COLO668 (cell line): ENCODE data around the gene PNPLA7.
"Not testable (repeated sequence)": the region's sequence is repeated elsewhere in the genome, so short reads cannot be mapped to it uniquely, and the experiment has no call there.

Source experiments
- DNase-seq: peaks from one replicate; lab custom pipeline; 2025; ENCODE audit not compliant: unreplicated experiment; lab: John Stamatoyannopoulos, UW

PNPLA7 gene

GRCh38 chr9:137482094-137482781 lies 68.0 kb downstream of the PNPLA7 start:
- peak; percentile 44 for DNase-seq

GRCh38 chr9:137480686-137481683 lies 69.2 kb downstream of the PNPLA7 start:
- DNase-seq, result no peak

GRCh38 chr9:137479892-137480685 lies 70.1 kb downstream of the PNPLA7 start:
- DNase-seq, result no peak

- DNase-seq, result no peak
Observed at GRCh38 chr9:137478962-137479861, 71.0 kb downstream of the PNPLA7 start.

GRCh38 chr9:137478613-137478961 lies 71.6 kb downstream of the PNPLA7 start:
- DNase-seq, result no peak

GRCh38 chr9:137477778-137478612 lies 72.2 kb downstream of the PNPLA7 start:
- no peak for DNase-seq

- DNase-seq, result no peak
Observed at GRCh38 chr9:137476856-137477255, 73.3 kb downstream of the PNPLA7 start.

GRCh38 chr9:137475666-137476065 lies 74.5 kb downstream of the PNPLA7 start:
- DNase-seq, result no peak

- no peak for DNase-seq
Observed at GRCh38 chr9:137474271-137474670, 75.9 kb downstream of the PNPLA7 start.

- no peak for DNase-seq
Observed at GRCh38 chr9:137470785-137471184, 79.4 kb downstream of the PNPLA7 start.

GRCh38 chr9:137467896-137468295 lies 82.3 kb downstream of the PNPLA7 start:
- no peak for DNase-seq

- DNase-seq, result no peak
Observed at GRCh38 chr9:137467161-137467581, 83.0 kb downstream of the PNPLA7 start.

- DNase-seq, result not testable (repeated sequence)
Observed at GRCh38 chr9:137466389-137467085, 83.7 kb downstream of the PNPLA7 start.

- no peak for DNase-seq
Observed at GRCh38 chr9:137465720-137466388, 84.3 kb downstream of the PNPLA7 start.

- DNase-seq, result no peak
Observed at GRCh38 chr9:137465000-137465719, 85.0 kb downstream of the PNPLA7 start.

- no peak for DNase-seq
Observed at GRCh38 chr9:137464291-137464999, 85.8 kb downstream of the PNPLA7 start.

- DNase-seq, result no peak
Observed at GRCh38 chr9:137463931-137464290, 86.3 kb downstream of the PNPLA7 start.
